Stimulated activated CD8-positive, alpha-beta memory T cell treated with anti-CD3 and anti-CD28 coated beads, Interleukin-12 subunit alpha, Interleukin-12 subunit beta, amount 100 ng/mL, for 1 hour (primary cell): ENCODE measurements around the gene SARDH.
A peak's percentile ranks its signal among the peaks of the same experiment; 100 is the strongest.
"Not testable (repeated sequence)": the region's sequence is repeated elsewhere in the genome, so short reads cannot be mapped to it uniquely, and the experiment has no call there.

Experiments used
- DNase-seq: peaks from one replicate; pipeline ENCODE4 v3.0.0-alpha.2; 2020; ENCODE audit warnings: low read depth

Gene SARDH

DNA sequence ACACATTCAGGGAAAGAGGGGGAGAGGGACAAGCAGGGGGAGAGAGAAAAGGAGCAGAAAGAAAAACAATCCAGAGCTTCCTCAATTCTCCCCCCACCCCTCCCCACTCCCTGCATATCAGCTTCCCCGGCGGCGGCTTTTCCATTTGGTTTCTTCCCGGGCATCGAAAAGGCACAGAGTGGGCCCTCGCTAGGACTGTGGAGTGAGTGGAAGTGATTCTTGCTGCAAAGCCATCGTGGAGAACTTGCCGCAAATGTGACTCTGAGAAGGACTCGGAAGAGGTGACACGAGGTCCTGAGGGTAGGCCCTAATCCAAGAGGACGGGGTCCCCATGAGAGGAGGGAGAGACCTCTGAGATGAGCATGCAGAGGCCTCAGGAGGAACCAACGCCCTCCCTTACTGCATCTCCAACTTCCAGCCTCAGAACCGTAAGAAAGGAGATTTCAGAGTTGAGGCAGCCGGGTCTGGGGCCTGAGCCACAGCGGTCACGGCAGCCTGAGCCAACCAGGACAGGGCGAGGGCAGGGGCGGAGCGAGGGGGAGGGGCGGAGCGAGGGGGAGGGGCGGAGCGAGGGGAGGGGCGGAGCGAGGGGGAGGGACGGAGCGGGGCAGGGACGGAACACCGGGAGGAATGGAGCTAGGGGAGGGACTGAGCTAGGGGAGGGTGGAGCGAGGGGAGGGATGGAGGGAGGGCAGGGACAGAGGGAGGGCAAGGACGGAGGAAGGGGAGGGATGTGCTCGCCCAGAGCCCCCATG, 21.2 kb upstream of the SARDH start:
- no peak for DNase-seq

DNA sequence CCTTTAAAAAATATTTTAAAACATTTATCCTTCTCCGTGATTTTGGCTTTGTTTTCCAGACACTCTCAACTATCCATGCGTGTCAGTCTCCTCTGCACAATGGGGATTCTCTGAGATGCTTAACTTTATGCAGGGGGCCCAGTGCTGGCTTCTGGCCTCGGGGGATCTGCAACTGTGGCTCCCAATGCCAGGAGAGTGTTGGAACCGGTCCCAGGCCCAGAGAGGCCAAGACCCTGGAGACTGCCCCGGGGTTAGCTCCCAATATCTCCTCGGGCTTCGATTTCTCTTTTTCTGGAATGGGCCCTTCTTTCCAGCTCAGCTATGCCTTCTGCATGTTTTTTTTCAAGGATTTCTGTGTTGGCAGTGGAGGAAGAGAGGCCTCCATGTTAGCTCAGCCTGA, 20.1 kb upstream of the SARDH start:
- DNase-seq = no peak

DNA sequence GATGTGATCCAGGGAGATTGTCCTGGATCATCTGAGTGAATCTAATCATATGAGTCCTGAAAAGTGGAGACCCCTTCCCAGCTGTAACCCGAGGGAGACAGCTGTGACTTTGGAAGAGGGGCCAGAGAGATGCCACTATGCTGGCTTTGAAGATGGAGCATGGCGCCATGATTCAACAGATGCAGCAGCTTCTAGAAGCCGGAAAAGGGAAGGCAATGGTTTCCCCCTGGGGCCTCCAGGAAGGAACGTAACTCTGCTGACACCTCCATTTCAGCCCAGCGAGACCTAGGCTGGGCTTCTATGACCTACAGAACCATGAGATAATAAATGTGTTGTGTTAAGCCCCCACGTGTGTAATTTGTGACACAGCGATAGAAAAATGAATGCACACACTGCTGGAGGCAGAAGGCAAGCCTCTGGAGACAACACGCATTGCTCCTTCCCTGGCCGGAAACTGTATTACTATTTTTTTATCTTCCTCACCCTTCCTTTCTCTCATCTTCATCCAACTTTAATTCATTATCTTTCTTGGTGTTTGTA, 16.6 kb upstream of the SARDH start:
- DNase-seq = no peak

DNA sequence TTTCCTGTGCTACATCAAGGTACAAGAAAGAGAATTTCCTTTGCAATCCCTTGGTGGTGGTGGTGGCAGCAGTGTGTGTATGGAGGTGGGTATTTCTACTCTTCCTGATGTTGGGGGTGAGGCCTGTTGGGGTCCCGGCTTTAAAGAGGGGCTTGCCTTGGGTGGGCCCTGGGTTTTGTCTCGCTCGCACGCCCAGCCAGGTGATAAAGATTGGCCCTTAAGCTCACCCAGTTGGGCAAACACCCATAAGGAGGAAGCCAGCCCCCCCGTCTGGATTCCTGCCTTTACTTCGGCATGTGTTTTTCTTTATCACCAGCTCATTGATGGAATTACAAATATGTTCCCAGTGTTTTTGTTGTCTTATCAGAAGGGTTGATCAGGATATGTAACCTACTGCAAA, 16.0 kb upstream of the SARDH start:
- no peak for DNase-seq

DNA sequence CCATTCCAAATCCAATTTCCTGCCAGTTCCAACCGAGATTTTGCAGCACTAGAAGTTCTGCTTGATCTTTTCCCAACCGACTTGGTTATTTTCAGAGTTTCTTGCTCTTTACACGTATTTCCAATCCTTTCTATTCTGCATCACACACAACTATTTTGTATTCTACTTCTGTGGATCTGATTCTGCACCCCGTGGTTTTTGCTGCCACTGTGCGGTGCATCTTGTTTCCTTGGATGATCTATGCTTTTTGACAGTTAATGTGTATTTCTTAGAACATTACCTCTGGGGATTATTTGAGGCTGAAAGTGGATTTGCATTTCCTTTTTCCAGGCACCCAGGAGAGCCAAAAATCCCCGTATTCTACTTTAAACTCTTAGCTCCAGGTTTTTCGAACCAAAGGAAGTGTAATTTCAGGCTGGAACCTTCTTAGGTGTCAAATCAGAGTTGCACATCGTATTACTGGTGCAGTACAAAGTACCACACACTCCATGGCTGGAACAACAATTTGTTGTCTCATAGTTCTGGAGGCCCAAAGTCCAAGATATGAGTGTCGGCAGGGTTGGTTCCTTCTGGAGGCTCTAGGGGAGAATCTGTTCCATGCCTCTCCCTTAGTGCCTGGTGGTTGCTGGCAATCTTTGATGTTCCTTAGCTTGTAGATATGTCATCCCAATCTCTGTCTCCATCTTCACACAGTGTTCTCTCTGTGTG, 14.7 kb upstream of the SARDH start:
- DNase-seq = no peak

DNA sequence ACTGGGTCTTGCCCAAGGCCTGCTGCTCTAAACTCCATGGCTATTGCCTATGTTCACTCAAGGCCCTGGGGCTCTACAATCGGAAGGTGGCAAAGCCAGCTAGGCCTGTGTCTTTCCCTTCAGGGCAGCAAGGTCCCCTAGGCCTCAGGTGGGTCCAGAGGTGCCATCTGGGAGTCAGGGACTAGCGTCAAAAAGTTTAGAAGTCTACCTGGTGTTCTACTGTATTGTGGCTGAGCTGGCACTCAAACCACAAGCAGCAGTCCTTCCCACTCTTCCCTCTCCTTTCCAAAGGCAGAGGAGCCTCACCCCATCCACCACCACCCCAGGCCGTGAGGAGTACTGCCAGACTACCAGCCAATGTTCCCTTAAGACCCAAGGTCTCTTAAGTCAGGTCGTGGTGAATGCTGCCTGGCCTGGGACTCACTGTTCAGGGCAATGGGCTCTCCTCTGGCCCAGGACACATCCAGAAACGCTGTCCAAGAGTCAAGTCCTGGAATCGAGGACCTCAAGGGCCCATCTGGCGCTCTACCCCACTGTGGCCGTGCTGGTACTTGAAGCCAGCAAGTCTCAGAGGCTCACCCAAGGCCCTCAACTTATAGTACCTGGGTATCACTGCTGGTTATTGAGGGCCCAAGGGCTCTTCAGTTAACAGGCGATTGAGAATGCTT, 13.0 kb upstream of the SARDH start:
- DNase-seq = no peak

DNA sequence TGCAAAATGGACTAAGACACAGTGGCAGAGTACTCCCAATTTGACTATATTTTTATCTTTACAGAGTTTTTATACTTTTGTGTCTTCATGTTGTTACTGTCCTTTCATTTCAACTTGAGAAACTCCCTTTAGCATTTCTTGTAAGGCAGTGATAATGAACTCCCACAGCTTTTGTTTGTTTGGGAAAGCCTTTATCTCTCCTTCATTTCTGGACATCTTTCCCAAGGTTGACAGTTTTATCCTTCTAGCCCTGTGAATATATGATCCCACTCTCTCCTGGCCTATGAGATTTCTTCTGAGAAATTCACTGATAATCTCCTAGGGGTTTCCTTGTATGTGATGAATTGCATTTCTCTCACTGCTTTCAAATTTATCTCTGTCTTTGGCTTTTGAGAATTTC, 9.2 kb upstream of the SARDH start:
- DNase-seq = no peak

DNA sequence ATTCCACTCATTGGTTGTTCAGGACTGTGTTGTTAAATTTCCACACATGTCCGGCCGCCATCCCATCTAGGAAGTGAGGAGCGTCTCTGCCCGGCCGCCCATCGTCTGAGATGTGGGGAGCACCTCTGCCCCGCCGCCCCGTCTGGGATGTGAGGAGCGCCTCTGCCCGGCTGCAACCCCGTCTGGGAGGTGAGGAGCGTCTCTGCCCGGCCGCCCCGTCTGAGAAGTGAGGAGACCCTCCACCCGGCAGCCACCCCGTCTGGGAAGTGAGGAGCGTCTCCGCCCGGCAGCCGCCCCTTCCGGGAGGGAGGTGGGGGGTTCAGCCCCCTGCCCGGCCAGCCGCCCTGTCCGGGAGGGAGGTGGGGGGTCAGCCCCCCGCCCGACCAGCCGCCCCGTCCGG, 6.4 kb upstream of the SARDH start:
- DNase-seq = not testable (repeated sequence)

DNA sequence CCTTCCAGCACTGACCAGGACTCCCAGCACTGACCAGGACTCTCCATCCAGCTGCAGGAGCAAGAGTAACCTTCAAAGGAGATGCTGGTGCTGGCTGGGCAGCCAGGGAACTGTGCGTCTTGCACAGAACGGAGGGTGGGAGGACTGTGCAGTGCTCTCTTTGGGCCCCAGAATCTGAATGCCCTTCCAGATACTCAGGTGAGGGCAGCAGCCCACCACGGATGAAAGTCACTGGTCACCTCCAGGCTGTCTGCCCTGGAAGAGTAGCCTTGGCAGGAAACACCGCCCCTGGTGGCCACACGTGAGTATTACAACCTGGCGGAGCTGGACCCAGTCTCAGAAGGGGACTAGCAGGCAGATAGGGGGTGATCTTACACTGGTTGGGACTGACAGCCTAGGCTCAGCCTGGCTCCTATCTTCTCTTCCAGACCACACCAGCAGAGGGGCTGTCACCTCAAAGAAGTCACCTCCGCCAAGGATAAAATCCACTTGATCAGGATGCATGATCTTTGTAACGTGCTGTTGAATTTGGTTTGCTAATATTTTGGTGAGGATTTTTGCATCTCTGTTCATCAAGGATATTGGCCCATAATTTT, 4.8 kb upstream of the SARDH start:
- DNase-seq = peak; percentile 61

DNA sequence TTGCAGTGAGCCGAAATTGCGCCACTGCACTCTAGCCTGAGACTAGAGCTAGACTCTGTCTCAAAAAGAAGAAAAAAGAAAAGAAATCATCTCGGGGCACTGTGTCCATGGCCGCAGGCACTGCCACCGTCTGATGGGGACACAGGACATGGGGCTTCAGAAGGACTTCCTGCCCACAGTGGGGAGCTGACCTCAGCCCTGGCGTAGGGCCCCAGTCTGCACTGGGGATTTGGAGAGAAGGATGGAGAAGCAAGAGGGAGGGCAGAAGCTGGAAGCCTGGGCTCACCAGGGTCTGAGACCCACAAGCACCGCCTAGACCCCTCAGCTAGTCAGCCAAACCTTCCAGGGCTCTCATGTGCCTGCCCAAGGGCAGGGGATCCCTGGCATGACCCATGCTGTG, 4.1 kb upstream of the SARDH start:
- DNase-seq = no peak

DNA sequence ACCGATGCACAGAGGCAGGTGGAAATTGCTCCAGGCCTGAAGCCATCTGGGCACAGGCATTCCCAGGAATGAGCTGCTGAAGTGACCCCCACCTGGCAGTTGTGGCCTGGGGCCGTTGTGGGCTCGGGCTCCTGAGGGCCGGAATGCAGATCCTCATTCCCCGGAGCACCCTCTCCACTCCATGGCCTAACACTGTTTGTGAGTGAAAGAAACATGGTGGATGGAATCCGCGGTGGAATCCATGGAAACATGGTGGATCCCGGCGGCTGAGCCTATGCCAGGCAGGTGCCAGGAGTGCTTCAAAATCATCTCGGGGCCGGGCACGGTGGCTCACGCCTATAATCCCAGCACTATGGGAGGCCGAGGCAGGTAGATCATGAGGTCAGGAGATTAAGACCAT, 3.6 kb upstream of the SARDH start:
- no peak for DNase-seq

DNA sequence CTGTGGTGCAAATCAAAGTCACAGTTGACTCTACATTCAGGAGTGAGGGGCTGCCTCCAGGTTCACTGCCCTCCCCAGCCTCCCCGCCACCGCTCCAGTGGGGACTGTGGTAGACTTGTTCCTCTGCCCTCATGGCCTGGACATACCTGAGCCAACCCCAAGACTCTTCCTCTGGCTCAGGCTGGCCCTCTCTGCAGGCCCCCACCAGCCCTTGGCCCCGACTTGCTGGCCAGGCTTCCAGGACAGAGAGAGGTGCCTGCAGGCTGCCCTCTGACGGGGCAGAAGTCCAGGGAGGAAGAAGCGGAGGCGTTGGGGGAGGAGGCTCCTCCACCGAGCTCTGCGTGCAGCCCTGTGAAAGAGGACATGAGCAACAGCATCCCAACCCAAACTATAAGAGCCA, 2.8 kb upstream of the SARDH start:
- no peak for DNase-seq

DNA sequence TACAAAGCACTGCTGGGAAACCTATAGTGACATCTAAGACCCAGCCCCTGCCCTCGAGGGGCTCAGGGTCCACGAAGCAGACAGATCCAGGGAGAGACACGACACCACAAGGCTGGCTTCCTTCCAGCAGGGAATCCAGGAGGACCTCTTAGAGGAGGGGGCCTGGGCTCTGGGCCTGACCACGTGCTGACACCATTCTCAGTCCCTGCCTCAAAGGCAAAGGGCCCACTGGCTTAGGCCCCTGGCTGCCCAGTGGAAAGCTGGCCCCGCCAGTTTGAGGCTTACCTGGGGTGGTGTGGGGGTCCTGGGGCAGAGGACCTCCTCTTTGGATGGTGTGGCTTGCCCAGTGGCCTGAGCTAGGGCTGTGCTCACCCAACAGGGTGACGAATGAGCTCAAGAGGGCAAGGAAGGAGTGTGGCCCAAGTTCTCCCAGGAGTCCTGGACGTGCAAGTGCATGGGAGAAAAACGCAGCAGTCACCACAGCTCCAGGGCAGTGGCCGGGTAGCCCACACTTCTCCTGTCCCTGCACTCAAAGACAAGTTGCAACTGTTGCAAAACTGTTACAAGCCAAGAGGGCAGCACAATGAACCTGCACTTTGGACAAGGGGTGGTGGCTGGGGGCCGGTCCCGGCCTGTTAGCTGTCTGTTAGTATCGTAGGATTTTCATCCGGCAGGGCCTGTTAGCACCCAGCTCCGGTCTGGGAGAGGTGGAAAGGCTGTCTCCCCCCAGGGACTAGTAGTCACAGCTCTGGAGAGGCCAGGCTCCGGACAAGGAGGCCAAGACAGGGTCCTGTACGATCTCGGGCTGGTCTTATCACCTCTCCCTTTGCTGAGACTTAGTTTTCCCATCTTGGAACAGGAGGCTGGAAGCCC, 1.5 kb upstream of the SARDH start:
- no peak for DNase-seq

DNA sequence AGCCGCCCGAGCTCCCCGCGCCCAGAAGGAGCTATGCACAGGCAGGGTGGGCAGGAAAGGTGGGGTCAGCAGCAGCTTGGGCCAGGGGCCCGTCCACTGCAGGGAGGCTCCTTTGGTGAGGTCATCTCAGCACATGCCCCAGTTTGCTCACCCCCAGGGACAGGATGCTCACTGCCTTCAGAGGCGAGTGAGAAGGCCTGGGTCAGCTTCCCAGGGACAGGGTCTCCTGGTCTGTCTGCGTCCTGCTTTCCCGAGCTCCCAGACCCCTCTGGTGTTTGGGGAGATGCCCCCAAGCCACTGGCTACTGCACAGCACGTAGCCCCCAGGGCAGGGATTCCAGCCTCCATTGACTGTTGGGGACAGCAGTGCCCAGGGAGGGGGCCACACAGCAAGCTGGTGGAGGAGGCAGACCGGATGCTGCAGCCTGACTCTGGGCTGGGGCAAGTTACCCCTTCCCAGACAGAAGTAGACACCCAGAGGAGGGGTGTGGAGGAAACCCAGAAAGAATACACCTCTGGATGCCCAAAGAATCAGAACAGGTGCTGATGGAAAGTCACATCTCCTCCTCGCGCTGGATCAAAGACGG, 581 bp upstream of the SARDH start:
- no peak for DNase-seq

DNA sequence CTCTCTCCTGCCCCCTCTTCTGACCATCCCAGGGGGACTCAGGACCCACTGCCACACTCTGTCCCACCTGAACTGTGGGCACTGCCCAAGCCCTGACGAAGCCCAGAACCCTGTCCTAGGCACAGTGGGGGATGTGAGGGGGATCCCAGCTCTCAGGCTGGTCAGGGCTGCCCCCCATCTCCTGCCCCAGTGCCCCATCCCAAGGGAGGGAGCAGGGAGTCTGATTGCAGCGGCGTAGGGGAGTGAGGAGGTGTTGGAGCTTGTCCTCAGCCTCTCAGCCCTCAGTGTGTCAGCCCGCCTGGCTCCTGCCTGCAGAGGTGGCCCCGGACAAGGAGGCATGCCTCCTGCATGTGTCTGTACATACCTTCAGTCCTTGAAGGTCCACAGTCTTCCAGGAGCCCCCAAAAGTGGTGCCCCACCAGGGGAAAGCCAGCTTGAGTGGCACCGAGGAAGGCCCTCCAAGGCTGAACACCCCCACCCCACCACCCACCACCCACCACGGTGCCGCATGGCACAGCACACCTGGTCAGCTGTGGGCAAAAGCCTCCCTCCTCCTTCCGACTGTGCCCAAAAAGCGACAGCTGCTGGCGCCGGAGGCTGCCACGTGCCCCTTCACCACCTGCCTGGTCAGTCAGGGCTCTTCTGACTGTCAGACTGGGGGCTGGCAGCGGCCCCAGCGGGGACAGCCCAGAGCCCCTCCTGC, 930 bp downstream of the SARDH start:
- no peak for DNase-seq

DNA sequence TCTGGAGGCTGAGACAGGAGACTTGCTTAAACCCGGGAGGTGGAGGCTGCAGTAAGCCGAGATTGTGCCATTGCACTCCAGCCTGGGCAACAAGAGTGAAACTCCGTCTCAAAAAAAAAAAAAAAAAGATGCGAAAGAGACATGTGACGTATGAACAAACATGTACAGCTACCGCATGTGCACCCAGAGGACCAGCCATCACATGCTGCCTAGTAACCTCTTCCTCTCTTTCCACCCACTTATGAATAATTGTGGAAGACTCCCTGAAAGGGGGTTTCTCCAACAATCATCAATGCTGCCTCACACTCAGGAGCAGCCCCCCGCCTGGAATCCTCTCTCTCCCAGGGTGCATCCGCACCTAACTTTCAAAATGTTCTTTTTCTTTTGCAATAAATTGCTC, 2.2 kb downstream of the SARDH start:
- DNase-seq = no peak

DNA sequence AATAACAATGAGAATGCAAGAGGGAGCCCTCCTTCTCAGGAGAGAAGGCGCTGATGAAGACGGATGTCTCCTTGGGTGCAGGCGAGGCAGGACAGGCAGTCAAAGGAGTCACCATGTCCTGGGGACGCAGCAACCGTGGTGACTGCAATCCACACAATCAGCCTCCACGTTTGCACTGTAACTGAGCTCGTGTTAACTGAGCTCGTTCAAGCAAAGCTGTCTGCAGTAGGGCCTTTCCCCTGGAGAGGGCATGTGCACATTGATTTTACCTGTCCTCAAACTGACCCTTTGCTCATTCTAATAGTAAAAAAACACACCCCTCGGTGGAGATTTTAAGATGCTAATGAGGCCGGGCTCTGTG, 2.8 kb downstream of the SARDH start:
- DNase-seq = no peak

DNA sequence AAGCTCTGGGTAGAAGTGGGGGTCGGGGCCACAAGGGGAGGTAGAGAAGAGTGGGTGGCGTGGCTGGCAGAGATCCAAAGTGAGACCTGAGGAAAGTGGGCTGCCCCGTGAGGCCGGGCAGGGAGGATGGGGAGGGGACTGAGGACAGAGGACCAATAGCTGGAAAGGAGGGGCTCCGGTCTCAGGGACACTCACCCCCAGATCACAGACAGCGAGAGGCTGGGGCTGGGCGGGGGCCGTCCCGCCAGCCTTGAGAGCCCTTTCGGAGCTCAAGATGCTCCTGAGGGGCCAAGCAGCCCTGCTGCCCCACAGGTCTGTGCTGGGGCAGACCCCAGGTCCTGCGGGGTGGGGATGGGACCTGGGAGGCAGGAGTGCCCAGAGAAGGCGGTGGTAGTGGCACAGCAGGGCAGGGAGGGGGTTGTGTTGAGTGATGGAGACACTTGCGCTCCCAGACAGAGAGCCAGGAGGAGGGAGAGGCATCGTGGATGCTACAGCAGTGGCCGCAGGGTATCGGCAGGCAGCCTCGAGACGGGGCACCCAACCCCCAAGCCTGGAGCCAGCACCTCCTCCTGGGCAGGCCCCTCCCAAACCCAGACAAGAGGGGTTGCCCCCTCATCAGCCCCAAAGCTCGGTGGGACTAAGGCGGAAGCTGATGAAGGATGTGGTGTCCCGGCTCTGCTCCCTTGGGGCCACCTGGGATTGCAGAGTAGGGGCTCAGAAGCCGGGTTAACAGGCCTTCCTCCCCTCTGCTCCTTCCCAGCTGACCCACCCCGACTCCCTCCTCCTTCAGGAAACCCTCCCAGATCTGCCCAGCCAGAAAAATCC, 3.4 kb downstream of the SARDH start:
- DNase-seq = no peak

DNA sequence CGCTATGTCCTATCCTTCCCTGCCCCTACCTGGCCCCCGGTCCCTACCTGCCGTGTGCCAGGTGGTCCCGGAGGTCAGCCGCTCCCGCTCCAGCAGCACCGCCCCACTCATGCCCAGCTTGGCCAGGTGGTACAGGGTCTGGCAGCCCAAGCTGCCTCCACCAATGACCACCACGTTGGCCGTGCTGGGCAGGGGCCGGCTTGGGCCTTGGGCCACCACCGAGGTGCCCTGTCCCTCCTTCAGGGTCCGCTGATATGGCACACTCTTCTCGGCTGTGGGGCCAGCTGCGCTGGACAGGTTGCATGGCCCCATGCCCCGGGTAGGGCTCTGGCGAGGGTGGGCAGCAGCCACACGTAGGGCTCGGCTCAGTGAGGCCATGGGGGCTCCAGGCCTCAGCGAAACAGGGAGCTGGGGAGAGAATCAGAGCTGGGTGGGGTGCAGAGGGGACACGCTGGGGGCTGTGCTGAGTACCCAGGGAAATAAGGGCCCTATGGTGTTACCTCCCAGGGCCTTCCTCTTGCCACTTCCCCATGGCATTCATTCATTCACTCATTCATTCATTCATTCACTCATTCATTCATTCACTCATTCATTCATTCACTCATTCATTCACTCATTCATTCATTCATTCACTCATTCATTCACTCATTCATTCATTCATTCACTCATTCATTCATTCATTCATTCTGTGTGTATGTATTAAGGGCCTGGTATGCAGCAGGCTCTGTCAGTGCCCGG, 4.2 kb downstream of the SARDH start:
- DNase-seq = no peak
